Measurements from ENCODE around the gene SKOR2. TPM values are rescaled to one million over a fixed set of nuclear protein-coding genes. Genes with fewer than 3 reads are reported as not detected.

The SKOR2 gene
- total RNA-seq, 4 donors from 2014 or later: not detected

DNA sequence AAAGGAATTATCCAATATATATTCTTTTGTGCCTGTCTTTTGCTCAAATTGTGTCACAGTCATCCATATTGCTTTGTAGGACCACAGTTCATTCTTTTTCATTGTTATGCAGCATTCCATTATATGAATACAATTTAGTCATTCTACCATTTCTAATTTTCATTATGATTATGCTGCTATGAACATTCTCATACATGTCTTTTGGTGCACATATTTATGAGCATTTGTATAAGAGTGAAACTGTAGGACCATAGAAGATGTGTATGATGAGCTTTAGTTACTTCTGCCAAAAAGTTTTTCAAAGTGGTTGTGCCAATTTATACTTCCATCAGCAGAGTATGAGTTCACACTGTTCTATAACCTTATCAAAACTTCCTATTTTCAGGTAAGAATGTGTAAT lies 83.0 kb downstream of the SKOR2 start:
- TF ChIP-seq, protein P1, sequence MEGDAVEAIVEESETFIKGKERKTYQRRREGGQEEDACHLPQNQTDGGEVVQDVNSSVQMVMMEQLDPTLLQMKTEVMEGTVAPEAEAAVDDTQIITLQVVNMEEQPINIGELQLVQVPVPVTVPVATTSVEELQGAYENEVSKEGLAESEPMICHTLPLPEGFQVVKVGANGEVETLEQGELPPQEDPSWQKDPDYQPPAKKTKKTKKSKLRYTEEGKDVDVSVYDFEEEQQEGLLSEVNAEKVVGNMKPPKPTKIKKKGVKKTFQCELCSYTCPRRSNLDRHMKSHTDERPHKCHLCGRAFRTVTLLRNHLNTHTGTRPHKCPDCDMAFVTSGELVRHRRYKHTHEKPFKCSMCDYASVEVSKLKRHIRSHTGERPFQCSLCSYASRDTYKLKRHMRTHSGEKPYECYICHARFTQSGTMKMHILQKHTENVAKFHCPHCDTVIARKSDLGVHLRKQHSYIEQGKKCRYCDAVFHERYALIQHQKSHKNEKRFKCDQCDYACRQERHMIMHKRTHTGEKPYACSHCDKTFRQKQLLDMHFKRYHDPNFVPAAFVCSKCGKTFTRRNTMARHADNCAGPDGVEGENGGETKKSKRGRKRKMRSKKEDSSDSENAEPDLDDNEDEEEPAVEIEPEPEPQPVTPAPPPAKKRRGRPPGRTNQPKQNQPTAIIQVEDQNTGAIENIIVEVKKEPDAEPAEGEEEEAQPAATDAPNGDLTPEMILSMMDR (IDR thresholded peaks at IDR 0.05; ENCODE audit: low read depth): no peak

DNA sequence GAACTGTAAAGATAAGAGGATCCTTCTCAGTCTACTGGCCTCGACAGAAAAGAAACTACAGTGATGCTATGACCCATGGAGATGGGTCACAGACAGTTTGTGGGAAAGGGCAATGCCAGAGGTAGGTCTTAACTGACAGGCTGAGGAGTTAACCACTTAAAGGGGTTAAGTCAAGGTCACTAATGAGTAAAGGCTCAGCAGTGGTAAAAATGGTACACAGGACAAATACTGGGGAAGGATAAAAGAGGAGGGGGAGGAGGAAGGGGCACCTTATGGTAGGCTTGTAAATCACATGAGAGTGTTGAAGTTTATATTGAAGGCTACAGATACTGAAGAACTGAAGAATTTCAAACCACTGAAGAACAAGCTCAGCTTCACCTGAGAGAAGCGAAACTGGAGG lies 85.2 kb downstream of the SKOR2 start:
- TF ChIP-seq, protein P1 (IDR thresholded peaks at IDR 0.05; ENCODE audit: low read depth): no peak

DNA sequence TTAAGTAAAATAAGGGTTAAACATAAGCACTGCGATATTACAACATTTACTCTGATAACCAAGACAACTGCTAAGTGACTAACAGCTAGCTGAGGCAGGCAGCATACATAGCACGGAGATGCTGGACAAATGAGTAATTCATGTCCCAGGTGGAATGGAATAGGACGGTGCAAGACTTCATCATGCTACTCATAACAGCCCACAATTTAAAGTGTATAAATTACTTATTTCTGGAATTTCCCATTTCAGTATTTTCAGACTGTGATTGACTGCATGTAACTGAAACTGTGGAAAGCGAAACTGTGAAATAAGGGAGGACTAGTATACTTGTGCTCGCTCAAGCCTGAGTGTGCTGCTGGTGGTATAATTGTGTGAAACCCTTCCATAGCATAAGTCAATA lies 88.2 kb downstream of the SKOR2 start:
- TF ChIP-seq, protein P1 (IDR thresholded peaks at IDR 0.05; ENCODE audit: low read depth): no peak

DNA sequence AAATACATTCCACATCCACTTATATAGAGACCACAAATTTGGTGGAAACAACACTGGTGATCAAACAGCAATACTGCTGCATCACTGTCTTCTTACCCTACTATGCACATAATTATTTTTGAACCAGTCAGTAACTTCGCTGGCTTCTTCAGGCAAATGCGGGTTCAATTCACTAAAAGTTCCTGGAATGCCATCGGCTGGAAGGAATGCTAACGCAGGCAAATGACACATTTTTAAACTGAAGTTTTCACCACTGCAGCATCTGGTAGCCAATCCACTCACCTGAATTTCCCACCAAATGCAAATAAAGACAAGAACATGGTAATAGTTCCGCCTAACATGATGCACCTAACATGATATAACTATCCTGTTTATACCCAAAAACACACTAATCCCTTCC lies 91.2 kb downstream of the SKOR2 start:
- TF ChIP-seq, protein P1 (IDR thresholded peaks at IDR 0.05; ENCODE audit: low read depth): no peak

Small RNA genes lying within 50 kb of the gene (small RNA-seq; reads per million reads assigned to genes)
- gene RNU6-1131P: not detected

Other genes starting within 250 kb of the SKOR2 start
- gene ELOA2, start 216.0 kb downstream of the SKOR2 start, total RNA-seq: not detected
- gene HDHD2, start 101.2 kb downstream of the SKOR2 start, total RNA-seq: 10 to 100 TPM; 20.9 to 29.8 (median 25.2) TPM
- 10 to 100 TPM; 10.0 to 31.0 (median 12.0) TPM for gene IER3IP1, start 75.3 kb downstream of the SKOR2 start, total RNA-seq

Data from subcutaneous adipose tissue (tissue), 4 donors.